VCaP (cell line): Measurements from ENCODE around the gene DNASE2.
A peak's percentile ranks its signal among the peaks of the same experiment; 100 is the strongest.

ENCODE experiments used
- H3K27ac ChIP-seq: fragments of 450-650 bp; 2 replicates; pipeline ENCODE4 v1.5.1; 2017
- TF ChIP-seq, protein P1 (sequence below): fragments of 450-650 bp; conservative IDR thresholded peaks from 2 replicates; pipeline ENCODE4 v1.5.1; 2017; ENCODE audit warnings: mild to moderate bottlenecking, moderate library complexity

The DNASE2 gene

DNA sequence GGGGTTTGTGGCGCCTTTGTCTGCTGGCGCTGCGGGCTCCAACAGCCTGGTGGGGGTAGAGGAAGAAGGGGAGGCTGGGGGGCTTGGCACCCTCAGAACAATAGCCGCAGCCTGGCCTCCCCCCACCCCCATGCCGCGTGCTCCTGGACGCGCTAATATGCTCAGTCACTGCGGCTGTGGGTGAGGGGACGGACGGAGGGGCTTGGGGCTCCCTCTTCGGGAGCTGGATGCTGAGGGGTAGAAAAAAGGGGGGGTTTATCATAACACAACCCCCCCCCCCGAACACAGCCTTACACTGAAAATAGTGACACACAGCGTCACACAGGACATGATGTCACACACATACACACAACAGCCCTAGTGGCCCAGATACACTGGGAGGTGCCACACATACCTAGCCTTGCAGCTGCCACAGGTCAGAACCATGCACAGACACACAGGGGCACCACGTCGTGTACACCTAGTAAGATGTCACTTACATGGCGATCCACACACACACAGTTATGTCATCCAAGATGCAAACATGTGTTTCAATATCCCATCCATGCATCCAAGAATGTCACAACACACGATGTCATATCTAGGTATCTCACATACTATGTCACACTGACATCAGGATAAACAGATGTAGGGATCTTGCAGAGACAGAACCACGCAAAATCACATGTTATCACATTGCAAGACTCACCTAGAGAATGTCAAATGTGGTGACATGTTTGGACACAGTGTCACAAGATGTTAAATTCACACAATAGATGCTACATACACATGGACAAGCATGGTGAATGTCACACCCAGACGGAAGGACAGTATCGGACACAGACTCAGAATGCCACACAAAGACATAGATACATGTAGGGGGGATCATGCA lies 42.1 kb downstream of the DNASE2 start:
- TF ChIP-seq, protein P1, sequence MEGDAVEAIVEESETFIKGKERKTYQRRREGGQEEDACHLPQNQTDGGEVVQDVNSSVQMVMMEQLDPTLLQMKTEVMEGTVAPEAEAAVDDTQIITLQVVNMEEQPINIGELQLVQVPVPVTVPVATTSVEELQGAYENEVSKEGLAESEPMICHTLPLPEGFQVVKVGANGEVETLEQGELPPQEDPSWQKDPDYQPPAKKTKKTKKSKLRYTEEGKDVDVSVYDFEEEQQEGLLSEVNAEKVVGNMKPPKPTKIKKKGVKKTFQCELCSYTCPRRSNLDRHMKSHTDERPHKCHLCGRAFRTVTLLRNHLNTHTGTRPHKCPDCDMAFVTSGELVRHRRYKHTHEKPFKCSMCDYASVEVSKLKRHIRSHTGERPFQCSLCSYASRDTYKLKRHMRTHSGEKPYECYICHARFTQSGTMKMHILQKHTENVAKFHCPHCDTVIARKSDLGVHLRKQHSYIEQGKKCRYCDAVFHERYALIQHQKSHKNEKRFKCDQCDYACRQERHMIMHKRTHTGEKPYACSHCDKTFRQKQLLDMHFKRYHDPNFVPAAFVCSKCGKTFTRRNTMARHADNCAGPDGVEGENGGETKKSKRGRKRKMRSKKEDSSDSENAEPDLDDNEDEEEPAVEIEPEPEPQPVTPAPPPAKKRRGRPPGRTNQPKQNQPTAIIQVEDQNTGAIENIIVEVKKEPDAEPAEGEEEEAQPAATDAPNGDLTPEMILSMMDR: no peak
- H3K27ac ChIP-seq: peak overlapping the region; percentile 74

DNA sequence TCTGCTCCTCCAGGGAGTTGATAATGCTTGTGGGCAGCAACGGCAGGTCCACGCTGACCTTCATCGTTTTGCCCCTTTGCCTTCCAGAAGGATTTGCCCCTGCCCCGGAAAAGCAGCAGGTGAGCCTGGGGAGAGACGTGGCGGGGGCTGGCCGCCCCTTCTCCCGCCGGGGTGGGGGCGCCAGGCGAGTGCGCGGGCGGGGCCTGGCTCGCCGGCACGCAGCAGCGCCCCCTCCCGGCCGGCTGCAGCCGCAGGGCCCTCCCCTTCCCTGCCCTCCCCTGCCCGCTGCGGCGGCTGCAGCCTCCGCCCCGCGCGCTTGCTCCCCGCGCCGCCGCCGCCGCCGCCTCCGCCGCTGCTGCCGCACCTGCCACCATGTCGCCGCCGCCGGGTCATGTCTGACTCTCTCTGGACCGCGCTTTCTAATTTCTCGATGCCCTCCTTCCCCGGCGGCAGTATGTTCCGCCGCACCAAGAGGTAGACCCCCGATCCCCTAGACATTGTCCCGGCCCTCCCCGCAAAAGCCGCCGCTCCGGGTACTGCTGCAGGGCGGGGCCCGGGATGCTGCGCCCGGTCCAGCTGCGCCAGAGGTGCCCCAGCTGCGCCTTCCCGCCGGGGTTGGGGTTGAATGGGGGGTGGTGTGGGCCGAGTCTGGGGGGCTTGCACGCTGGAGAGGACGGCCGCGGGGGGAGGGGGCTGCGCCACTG lies 42.9 kb downstream of the DNASE2 start, which contains the start of gene MAST1:
Gene MAST1, plus strand, starts transcription at position 334 of the 704 bp plus-strand sequence. Its CDS starts 58 bp downstream, at position 392.
- TF ChIP-seq, protein P1: peak; percentile 96
- peak within 1 kb of the TSS; percentile 74 for H3K27ac ChIP-seq

DNA sequence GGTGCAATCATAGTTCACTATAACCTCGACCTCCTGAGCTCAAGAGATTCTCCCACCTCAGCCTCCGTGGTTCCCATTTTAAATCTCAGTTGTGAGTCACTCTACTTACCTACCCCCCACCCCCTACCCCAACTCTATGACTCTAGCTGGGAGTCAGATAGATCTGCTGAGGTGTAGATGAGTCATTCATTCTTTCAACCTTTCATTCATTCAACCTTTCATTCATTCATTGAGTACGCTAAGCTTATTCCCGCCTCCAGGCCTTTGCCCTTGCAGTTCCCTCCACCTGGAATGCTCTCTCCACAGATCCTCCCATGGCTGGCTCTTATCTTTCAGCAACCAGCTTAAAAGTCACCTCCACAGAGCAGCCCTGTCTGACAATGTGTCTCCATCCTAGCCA lies 44.0 kb downstream of the DNASE2 start:
- H3K27ac ChIP-seq: no peak overlapping the region

DNA sequence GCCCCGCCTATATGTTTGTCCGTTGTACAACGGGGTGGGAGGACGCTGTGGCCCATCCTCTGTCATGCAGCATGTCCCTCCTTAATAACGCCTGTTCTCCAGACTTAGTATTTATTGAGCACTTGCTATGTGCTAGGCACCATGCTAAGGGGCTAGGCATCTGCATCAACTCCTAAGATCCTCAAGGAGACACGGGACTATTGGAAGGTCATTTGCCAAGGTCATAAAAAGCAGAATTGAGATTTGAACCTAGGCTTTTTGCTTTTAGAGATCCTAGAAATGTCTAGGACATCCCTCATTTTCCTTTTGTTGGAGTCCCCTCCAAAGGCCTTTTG lies 44.8 kb downstream of the DNASE2 start:
- TF ChIP-seq, protein P1: no peak
- peak overlapping the region; percentile 55; the same call in 1 of the 2 replicates for H3K27ac ChIP-seq

More for the DNA sequence above, 44.0 kb downstream of the DNASE2 start:
- TF ChIP-seq, protein P1: no peak

DNA sequence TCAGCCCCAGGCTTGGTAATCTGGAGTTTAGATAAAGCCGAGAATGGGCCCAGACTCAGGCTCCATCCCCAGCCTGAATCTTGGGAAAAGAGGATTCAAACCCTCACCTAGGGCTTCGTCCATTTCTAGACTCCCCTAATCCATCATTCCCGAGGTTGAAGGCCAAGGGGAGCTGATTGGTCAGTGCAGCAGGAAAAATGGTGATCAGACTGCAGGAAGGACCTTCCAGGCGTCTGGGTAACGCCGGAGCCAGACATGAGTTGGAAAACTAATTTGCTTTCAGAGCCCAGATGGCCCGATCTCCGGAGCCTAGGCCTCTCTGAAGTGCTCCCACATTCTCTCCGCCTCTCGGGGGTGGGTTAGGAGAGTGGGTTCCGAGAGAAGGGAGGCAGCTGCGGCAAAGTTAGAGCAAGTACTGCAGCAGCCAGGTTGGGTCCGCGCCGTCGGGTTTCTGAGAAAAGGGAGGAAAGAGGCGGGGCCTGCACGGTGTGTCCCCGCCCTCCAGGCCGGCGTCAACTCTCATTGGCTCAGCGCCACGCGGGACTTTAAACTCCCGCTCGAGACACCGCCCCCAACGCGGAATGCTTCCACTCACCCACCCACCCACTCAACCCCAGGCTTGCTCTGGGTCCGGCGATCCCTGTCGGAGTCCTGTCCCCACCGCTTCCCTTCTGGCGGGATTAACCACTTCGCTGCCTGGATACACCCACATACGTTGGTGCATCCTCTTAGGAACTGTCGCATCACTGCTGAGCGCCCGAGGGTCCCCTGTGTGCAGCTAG lies 46.1 kb downstream of the DNASE2 start:
- H3K27ac ChIP-seq: no peak overlapping the region
- TF ChIP-seq, protein P1: no peak

DNA sequence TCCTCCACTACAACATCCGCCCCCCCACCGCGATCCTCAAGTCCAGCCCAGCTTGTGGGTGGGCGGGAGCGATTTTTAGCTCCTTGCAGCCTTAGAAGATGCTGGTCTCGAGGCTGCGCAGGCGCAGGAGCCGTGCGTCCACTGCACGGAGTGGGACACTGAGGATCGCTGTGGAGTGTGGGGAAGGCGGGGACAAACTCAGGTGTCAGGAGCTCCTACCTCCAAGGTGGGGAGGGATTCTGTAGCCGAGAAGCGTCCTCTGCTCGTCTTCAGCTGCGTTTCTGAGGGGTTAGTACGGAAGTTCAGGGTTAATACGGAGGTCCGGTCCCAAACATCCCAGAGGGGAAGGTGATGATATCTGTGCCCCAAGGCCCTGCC lies 46.7 kb downstream of the DNASE2 start, which contains the start of gene RTBDN:
Gene RTBDN, minus strand, starts transcription at position 14 of the 378 bp plus-strand sequence. CDS start 4,600 bp downstream, outside the sequence.
- H3K27ac ChIP-seq: peak within 1 kb of the TSS; percentile 58; the same call in 1 of the 2 replicates
- TF ChIP-seq, protein P1: no peak
